Kidney epithelial cell (primary cell): ENCODE data around the gene CELSR2. TPM values are rescaled to one million over a fixed set of nuclear protein-coding genes. Genes with fewer than 3 reads are reported as not detected.
"Not testable (repeated sequence)": the region's sequence is repeated elsewhere in the genome, so short reads cannot be mapped to it uniquely, and the experiment has no call there.

Experiments used
- DNase-seq: peaks from one replicate; pipeline ENCODE4 v3.0.0-alpha.2; 2010; ENCODE audit warnings: low read depth
- H3K27me3 ChIP-seq: 2 replicates; pipeline ENCODE4 v1.6.0; 2011; ENCODE audit warnings: low read length; ENCODE audit not compliant: control insufficient read depth, insufficient read depth
- H3K36me3 ChIP-seq: 2 replicates; pipeline ENCODE4 v1.5.1; 2011; ENCODE audit warnings: low read length; ENCODE audit not compliant: control insufficient read depth, insufficient read depth
- H3K4me3 ChIP-seq: 2 replicates; pipeline ENCODE4 v1.5.1; 2011; ENCODE audit warnings: low read depth, mild to moderate bottlenecking, control low read depth, low read length
- CTCF ChIP-seq: IDR thresholded peaks from 2 replicates; pipeline ENCODE4 v1.5.1; 2011; ENCODE audit warnings: mild to moderate bottlenecking, moderate library complexity, low read length, control low read depth, inconsistent platforms; ENCODE audit not compliant: insufficient read depth, poor library complexity, severe bottlenecking
- total RNA-seq: library from RNA; depleted of rRNA; stranded (reverse); fragments of >200 nt; gene quantifications from 2 replicates; pipeline ENCODE4 v1.2.3, GENCODE V29; 2015

Gene CELSR2
- total RNA-seq, 1 donor from 2014 or later, result 18.1 TPM

GRCh38 chr1:109282952-109283747 is 33.8 kb downstream of the CELSR2 start, which contains the start of gene PSRC1:
TSS of gene PSRC1 (minus strand) at chr1:109283145.
- TF ChIP-seq CTCF, result peak; percentile 65
- Histone ChIP-seq H3K4me3 (peak within 1 kb of the TSS; percentile 92), H3K36me3 (no peaks in the 10 kb centered on the region), H3K27me3 (no peaks in the 10 kb centered on the region)
- DNase-seq, result peak; percentile 77

- Histone ChIP-seq H3K4me3 (peak overlapping the region; percentile 92), H3K27me3 (no peaks in the 10 kb centered on the region), H3K36me3 (no peaks in the 10 kb centered on the region)
- DNase-seq, result no peak
- TF ChIP-seq CTCF, result no peak
Measured at GRCh38 chr1:109283748-109284600, 34.6 kb downstream of the CELSR2 start.

- H3K36me3 ChIP-seq, H3K27me3 ChIP-seq, H3K4me3 ChIP-seq: not testable (repeated sequence)
Measured at GRCh38 chr1:109286762-109287161, 37.4 kb downstream of the CELSR2 start.

GRCh38 chr1:109290137-109290536 is 40.8 kb downstream of the CELSR2 start:
- no peak for DNase-seq
- TF ChIP-seq CTCF, result no peak

More at GRCh38 chr1:109286762-109287161, 37.4 kb downstream of the CELSR2 start:
- not testable (repeated sequence) for DNase-seq

GRCh38 chr1:109290998-109291397 is 41.7 kb downstream of the CELSR2 start:
- Histone ChIP-seq H3K27me3 (no peaks in the 10 kb centered on the region), H3K4me3 (no peak overlapping the region), H3K36me3 (no peaks in the 10 kb centered on the region)
- no peak for DNase-seq
- TF ChIP-seq CTCF, result no peak

More at GRCh38 chr1:109290137-109290536, 40.8 kb downstream of the CELSR2 start:
- Histone ChIP-seq H3K27me3 (no peaks in the 10 kb centered on the region), H3K4me3 (no peak overlapping the region), H3K36me3 (no peaks in the 10 kb centered on the region)

GRCh38 chr1:109292364-109292763 is 43.0 kb downstream of the CELSR2 start:
- Histone ChIP-seq H3K36me3 (no peaks in the 10 kb centered on the region), H3K4me3 (no peak overlapping the region), H3K27me3 (no peaks in the 10 kb centered on the region)
- no peak for TF ChIP-seq CTCF
- no peak for DNase-seq
